Panc1 (cell line): Measurements from ENCODE around the gene CAPRIN1.

Experiments
- CTCF ChIP-seq: fragments of 450-650 bp; IDR thresholded peaks from 2 replicates; pipeline ENCODE4 v1.5.1; 2017; ENCODE audit warnings: mild to moderate bottlenecking
- SIN3A ChIP-seq: IDR thresholded peaks from 2 replicates; pipeline ENCODE4 v1.6.1; 2012; ENCODE audit warnings: low read depth, mild to moderate bottlenecking, low read length, moderate library complexity, borderline replicate concordance; ENCODE audit not compliant: insufficient read depth
- TCF7L2 ChIP-seq: IDR thresholded peaks from 2 replicates; pipeline ENCODE4 v1.6.1; 2011; ENCODE audit warnings: mild to moderate bottlenecking, low read depth, low read length, inconsistent platforms
- TF ChIP-seq, protein P1 (sequence below), 2 experiments: IDR thresholded peaks; 2 replicates each; pipeline ENCODE4 v1.6.1; 2011 to 2012; ENCODE audit warnings: low read depth in 2 of 2, control low read depth in 1 of 2, low read length in 1 of 2, mild to moderate bottlenecking in 1 of 2, moderate library complexity in 1 of 2; ENCODE audit not compliant: insufficient read depth in 1 of 2

GRCh38 chr11:34146866-34147265, 95.3 kb downstream of the CAPRIN1 start:
- TF ChIP-seq CTCF (no peak), TCF7L2 (no peak), SIN3A (no peak)
- TF ChIP-seq, protein P1, sequence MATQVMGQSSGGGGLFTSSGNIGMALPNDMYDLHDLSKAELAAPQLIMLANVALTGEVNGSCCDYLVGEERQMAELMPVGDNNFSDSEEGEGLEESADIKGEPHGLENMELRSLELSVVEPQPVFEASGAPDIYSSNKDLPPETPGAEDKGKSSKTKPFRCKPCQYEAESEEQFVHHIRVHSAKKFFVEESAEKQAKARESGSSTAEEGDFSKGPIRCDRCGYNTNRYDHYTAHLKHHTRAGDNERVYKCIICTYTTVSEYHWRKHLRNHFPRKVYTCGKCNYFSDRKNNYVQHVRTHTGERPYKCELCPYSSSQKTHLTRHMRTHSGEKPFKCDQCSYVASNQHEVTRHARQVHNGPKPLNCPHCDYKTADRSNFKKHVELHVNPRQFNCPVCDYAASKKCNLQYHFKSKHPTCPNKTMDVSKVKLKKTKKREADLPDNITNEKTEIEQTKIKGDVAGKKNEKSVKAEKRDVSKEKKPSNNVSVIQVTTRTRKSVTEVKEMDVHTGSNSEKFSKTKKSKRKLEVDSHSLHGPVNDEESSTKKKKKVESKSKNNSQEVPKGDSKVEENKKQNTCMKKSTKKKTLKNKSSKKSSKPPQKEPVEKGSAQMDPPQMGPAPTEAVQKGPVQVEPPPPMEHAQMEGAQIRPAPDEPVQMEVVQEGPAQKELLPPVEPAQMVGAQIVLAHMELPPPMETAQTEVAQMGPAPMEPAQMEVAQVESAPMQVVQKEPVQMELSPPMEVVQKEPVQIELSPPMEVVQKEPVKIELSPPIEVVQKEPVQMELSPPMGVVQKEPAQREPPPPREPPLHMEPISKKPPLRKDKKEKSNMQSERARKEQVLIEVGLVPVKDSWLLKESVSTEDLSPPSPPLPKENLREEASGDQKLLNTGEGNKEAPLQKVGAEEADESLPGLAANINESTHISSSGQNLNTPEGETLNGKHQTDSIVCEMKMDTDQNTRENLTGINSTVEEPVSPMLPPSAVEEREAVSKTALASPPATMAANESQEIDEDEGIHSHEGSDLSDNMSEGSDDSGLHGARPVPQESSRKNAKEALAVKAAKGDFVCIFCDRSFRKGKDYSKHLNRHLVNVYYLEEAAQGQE (IDR thresholded peaks at IDR 0.05; ENCODE audit: insufficient read depth in 1 of 2, low read depth in 2 of 2, low read length in 1 of 2) = no peak
